Hindlimb muscle (tissue), 1 donor: ENCODE measurements around the gene RAI14. TPM values are rescaled to one million over a fixed set of nuclear protein-coding genes. Genes with fewer than 3 reads are reported as not detected.
"Not testable (repeated sequence)": the region's sequence is repeated elsewhere in the genome, so short reads cannot be mapped to it uniquely, and the experiment has no call there.

ENCODE experiments used
- DNase-seq: peaks from one replicate; pipeline ENCODE4 v3.0.0-alpha.2; 2013
- polyA plus RNA-seq: library from polyadenylated mRNA; unstranded; fragments of 120-200 nt; gene quantifications from one replicate; pipeline ENCODE4 v1.2.1, GENCODE V29; 2013; ENCODE audit not compliant: insufficient read length

The RAI14 gene
- polyA plus RNA-seq, 1 donor, result 15.7 TPM

- no peak for DNase-seq
These were observed 79.6 kb downstream of the RAI14 start for GRCh38 chr5:34735491-34736426.

DNA sequence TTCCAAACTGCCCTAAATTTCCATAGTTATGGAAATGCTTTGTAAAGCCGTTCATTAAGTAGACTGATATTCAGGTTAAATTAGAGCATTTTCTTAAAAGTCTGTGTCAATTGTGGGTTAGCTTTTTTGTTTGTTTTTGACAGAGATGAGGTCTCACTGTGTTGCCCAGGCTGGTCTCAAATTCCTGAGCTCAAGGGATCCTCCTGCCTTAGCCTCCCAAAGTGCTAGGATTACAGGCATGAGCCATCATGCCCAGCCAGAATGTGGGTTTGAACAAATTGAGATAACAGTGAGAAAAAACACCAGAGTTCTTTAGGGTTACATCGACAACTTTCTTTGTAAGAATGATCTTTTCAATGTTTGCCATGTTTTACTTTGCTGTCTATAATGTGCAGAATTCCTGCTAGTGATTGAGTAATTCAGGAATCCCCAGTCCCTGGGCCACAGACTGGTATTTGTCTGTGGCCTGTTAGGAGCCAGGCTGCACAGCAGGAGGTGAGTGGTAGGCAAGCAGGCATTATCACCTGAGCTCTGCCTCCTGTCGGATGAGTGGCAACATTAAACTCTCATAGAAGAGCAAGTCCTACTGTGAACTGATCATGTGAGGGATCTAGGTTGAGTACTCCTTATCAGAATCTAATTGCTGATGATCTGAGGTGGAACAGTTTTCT is 80.5 kb downstream of the RAI14 start:
- no peak for DNase-seq

GRCh38 chr5:34737731-34738130 is 81.6 kb downstream of the RAI14 start:
- DNase-seq, result no peak

DNA sequence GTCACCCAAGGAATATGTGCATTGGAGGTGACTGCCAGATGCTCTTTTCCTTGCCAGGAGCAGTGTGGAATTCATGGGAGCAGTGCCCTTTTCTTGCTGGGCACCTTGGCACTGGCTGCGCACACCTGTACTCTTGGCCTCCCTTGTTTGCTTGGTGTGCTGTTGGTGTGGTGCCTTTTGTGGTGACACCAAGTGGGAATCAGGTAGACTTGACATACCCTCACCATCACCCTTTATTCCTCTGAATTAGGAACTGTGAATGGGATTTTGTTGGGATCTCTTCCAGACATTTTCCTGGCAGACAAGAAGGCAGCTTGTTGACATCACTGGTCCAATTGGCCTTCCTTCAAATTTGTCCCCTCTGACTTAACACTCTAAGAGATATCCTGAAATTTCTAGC is 82.3 kb downstream of the RAI14 start:
- no peak for DNase-seq

DNA sequence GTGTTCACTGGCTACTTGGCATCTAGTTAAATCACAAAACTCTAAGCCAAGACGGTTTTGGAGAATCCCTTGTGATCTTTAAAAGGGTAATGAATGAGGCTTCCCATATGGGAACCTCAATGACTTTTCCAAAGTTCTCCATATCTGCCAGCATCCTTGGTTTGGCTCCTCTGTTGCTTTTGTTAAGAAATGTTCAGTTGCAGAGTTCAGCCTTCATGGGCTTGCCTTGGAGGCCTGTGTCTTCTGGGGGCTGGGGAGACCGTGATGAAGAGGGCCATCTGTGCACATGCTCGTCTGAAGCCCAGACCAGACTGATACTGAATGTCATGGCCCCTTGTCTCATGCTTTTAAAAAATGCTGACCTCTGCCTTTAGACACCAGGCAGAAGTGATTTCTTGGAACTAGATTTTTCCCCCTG is 84.3 kb downstream of the RAI14 start:
- DNase-seq, result no peak

DNA sequence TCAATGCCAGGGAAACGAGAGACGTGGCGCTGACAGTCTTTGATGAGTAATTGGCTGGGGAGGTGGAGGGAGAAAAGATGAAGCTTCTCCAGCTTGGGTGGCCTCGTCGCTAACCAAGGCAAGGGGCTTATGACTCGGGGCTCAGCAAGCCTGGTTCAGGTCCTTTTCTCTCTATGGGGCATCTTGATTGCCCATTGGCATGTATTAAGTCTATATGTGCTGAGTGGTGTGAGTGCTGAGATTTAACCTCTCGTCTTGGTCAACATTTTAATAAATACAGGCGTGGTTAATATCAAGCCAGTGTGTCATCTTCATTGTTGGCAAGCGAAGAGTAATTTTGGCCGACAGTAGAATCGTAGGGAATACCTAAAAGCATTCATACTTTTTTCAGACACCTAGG is 85.9 kb downstream of the RAI14 start:
- no peak for DNase-seq

DNA sequence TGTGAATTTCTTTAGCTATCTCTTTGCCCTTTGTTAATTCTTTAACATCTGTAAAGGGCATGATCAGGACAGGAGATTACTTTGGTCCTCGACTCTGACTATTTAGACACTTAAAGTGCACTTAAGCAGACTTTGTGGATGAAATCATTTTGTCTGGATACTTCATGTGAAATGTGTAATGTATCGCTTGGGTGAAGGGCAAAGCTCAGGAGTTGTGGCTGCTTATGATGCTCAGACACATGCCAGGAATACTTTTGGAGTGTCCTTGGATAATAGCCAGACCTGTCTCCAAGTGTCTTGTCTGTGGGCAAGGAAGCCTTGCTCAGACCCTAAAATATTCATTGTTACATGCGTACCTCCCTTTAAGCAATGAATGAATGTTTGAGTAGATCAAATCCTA is 87.8 kb downstream of the RAI14 start:
- DNase-seq, result no peak

DNA sequence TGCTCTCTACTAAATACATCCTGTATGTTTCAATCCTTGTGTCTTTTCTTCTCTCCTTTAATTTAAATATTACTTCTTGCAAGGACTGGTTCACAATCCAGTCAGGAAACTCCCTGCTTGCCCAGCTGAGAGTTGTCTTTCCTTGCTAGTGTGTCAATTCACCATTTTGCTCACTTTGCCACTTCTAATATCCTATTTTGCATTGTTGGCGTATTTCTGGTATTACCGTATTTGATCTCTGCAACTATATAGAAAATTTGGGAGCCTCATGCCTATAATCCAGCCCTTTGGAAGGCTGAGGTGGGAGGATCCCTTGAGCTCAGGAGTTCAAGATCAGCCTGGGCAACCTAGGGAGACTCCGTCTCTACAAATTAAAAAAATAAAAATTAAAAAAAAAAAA is 92.3 kb downstream of the RAI14 start:
- no peak for DNase-seq

GRCh38 chr5:34749431-34749873 is 93.3 kb downstream of the RAI14 start:
- DNase-seq, result no peak

GRCh38 chr5:34750206-34750605 is 94.1 kb downstream of the RAI14 start:
- DNase-seq, result no peak

DNA sequence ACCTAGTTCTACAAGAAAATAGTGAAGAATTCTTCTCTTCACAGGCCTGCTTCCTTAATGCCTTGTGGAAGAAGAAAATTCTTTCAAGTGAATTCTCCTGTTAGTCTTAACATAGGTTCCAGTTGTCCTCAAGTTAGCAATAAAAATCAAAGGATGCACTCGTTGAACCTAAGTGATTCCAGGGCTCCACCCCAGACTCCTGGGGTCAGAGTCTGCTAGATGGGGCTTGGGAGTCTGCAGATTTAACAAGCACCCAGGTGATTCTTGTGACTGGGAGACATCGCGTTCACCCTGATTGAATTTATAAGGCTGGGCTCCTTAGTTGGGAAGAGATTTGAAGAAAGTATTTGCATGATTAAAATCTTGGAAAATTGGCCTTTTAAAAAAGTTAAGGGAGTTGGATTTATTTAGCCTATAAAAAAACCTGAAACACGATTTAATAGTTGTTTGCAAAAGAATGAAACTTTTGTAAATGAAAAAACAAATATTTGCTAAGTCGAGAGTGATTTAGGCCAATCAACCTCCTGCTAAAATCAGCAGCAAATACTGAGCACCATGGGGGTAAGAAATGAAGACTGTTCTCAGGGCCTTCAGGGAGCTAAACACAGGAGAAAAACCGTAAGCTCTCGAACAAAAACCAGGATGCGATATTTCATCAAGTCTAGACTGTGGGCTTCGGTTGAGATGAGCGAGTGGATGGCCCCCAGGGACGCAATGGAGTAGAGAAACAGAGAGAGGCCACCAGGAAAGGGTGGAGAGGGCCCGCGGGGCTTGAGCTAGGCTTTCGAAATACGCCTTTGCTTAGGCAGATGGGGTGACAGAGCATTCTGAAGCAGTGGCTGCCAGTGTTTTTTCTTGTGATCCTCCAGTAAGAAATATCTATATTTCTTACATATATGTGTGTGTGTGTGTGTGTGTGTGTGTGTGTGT is 95.9 kb downstream of the RAI14 start:
- DNase-seq, result no peak

DNA sequence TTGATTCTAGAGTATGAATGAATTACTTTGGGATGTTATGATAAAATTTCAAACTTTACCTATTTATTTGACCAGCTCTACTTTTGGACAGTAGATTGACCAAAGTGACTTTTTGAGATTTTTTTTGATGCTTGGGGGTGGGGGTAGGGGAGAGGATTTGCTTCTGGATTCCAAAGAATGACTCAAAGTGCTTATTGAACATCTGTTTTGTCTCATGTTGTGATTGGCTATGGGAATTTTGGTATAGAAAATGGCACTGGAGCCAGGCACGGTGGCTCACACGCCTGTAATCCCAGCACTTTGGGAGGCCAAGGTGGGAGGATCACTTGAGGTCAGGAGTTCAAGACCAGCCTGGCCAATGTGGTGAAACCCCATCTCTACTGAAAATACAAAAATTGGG is 97.1 kb downstream of the RAI14 start:
- not testable (repeated sequence) for DNase-seq

DNA sequence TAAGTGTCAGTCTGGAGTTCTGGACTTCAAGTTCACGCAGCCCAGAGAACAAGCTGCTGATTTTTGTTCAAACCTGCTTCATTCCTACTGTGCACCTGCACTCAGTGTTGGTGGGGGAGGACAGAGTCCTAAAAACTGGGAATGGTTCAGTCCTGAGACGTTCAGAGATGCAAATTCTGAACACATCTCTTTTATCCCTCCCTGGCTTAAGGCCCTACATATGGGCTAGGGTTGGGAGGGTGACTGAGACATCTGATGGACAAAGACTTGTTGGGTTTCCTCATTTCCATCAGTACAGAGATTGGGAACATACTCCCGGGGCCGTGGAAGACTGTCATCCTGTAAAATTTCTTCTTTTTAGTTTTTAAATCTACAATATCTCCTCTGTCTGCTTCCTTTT is 99.8 kb downstream of the RAI14 start:
- DNase-seq, result no peak

- DNase-seq, result no peak
These were observed 100.9 kb downstream of the RAI14 start for GRCh38 chr5:34756781-34757624.

- no peak for DNase-seq
These were observed 102.4 kb downstream of the RAI14 start for GRCh38 chr5:34758514-34758913.

DNA sequence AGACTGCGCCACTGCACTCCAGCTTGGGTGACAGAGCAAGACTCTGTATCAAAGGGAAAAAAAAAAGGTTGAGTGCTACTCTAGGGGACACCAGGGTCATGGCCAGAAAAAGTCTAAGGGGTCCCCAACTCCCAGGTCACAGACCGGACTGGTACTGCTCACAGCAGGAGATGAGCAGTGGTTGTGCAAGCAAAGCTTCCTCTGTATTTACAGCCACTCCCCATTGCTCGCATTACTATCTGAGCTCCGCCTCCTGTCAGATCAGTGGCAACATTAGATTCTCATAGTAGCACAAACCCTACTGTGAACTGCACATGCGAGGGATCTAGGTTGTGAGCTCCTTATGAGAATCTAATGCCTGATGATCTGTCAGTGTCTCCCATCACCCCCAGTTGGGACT is 103.1 kb downstream of the RAI14 start:
- not testable (repeated sequence) for DNase-seq

DNA sequence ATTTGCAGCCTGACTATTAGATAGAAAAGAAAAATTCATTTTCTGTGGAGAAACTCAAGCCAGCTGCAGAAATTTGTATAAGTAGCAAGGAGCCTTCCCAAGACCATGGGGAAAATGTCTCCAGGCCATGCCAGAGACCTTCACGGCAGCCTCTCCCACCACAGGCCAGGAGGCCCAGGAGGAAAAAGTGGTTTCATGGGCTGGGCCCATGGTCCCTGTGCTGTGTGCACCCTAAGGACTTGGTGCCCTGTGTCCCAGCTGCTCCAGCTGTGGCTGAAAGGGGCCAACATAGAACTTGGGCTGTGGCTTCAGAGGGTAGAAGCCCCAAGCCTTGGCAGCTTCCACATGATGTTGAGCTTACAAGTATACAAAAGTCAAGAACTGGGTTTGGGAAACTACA is 109.5 kb downstream of the RAI14 start:
- no peak for DNase-seq

GRCh38 chr5:34767180-34767579 is 111.1 kb downstream of the RAI14 start:
- DNase-seq, result no peak

DNA sequence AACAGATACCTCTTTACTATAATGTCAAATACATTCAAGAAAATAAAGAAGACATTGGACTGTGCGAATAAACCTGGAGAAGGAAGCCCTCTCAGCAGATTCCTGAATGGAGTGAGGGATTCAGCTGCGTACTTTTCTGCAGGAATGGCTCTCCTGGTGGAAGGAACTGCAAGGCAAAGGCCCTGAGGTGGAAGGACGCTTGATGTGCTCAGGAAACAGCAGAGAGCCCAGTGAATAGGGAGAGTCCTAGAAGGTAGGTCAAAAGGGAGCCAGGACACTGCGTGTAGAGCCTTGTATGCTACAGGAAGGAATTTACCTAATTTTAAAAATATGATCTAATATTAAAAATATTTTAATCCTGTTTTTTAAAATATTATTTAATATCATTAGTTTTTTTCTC is 114.4 kb downstream of the RAI14 start:
- DNase-seq, result no peak

- no peak for DNase-seq
These were observed 114.9 kb downstream of the RAI14 start for GRCh38 chr5:34771076-34771475.

GRCh38 chr5:34772267-34773098 is 116.4 kb downstream of the RAI14 start:
- DNase-seq, result no peak
